Posterior vena cava (tissue), 2 donors: ENCODE results near the gene ASXL3. TPM values are rescaled to one million over a fixed set of nuclear protein-coding genes. Genes with fewer than 3 reads are reported as not detected.

Source experiments
- DNase-seq: peaks from one replicate; pipeline ENCODE4 v3.0.0-alpha.2; 2020; ENCODE audit warnings: low spot score
- intact Hi-C, 2 donors: fragments of 100-400 bp; cut with DNase I; formaldehyde crosslinking; loops; one replicate each; pipeline versions ENCODE4 v1.14.1 to v1.14.2; 2022 to 2023
- total RNA-seq, 2 donors: library from RNA; stranded (reverse); fragmentation: NEBNext Ultra II Directional; extraction: Animal tissue kit (Norgen Biotek cat#: 25700); gene quantifications; one replicate each; pipeline ENCODE4 v1.2.1, GENCODE V29; 2021
- donor health status: DM: yes; HTN: yes; CAD: no.
- donor health status: DM: yes; HTN: yes; CAD: no.

ASXL3 gene
- total RNA-seq, 2 donors from 2014 or later, result 4.3 to 5.0 TPM

- intact Hi-C loops, result no loop called here
- no peak for DNase-seq
These were observed 1.6 kb downstream of the ASXL3 start for GRCh38 chr18:33579349-33580215.

- intact Hi-C loops, result no loop called here
- DNase-seq, result no peak
These were observed 2.5 kb downstream of the ASXL3 start for GRCh38 chr18:33580546-33580945.

DNA sequence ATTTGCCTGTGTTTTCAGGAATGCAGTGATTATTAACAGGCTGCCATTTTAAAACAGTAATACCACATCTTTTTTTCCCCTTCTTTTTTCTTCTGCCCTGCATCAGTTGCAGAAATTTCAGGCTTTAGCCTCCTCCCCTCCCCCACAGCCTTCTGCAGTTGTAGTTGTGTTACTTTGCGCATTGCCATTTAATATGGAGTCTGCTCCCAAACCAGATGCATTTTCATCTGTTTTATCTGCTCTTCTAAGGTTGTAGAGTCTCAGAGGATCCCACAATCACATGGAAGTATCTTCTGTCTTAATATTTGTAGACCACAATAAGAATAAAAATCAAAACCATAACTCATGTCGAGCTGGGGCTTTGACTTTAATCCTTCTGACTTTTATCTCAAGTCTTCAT lies 3.8 kb downstream of the ASXL3 start:
- intact Hi-C loops, result no loop called here
- DNase-seq, result no peak

- intact Hi-C loops, result no loop called here
- no peak for DNase-seq
These were observed 5.9 kb downstream of the ASXL3 start for GRCh38 chr18:33583901-33584300.

GRCh38 chr18:33584548-33585430 lies 6.8 kb downstream of the ASXL3 start:
- DNase-seq, result no peak
- intact Hi-C loops, result no loop called here

DNA sequence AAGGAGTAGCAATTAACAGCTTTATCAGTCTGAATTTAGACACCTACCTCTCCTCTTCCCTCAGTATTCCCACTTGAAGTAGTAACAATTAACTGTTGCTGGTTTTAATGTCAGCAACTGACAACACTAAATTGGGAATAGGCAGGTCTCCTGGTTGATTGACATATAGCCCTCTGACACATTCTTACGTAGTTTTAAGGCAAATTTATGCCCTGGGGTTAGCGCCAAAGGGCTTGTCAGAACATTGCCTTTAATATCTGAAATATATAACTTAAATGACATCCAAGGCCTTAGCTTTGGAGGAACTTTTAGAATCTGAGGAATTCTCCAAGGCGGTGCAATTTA lies 7.4 kb downstream of the ASXL3 start:
- intact Hi-C loops, result no loop called here
- DNase-seq, result no peak

GRCh38 chr18:33588361-33588760 lies 10.3 kb downstream of the ASXL3 start:
- intact Hi-C loops, result no loop called here

DNA sequence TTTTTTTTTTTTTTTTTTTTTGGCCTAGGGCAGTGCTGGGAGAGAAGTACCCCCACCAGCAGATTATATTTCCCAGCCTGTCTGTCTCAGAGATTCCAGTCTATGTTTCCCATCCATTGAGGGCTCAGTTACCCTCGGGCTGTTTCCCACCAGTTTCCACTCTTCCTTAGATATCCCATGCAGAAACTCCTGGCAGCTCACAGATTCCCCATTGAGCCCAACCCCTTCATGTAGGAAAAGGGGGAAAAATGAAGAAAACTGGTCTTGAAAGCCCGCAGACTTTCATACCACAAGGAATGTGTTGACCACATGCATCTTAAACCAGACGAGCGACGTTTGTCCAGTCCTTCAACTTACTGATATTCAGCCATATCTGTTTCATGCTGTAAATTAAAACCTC lies 15.2 kb downstream of the ASXL3 start:
- intact Hi-C loops, result no loop called here
- no peak for DNase-seq

More at GRCh38 chr18:33588361-33588760, 10.3 kb downstream of the ASXL3 start:
- no peak for DNase-seq

DNA sequence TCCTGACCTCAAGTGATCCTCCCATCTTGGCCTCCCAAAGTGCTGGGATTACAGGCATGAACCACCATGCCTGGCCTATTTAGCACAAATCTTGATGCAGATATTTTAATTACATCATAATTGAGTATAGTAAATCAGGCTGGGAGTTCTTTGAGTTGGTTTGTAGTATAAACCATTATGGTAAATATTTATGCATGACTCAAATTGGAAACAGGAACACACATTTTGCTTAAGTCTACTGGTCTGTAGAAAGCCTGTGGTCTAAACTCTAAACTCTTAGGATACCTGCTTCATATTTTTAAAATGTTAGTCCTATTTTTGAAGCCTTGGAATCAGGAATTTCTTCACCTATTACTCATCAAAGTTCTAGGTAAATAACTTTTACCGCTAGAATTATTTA lies 16.8 kb downstream of the ASXL3 start:
- intact Hi-C loops, result no loop called here
- no peak for DNase-seq

DNA sequence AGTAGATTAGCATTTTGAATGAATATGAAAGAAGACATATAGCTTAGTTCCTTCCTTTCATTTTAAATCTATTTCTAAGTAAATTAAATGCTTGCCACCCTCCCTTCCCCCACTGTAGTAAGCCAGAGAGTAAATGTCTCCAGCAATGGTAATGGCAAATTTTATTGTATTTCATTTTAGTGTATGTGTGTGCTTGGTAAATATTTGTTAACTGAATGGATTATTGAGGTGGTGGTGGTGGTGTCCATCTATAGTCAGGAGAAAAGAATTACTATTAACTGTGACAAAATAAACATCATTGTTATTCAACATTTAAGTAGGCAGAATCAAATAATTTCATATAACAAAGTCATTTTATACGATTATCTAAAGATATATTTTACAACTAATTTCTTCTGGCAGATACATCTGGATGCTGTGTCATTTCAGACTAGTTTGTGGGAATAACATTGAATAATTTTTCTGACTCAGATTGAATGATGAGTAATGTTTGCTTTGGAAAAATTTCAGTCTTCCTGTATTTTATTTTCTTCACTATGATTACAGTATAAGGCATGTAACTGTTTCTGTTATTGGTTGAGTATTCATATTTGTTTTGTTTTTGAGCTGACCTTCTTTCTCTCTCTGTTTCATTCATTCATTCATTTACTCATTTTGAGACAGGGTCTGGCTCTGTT lies 18.3 kb downstream of the ASXL3 start:
- DNase-seq, result no peak
- intact Hi-C loops, result no loop called here

DNA sequence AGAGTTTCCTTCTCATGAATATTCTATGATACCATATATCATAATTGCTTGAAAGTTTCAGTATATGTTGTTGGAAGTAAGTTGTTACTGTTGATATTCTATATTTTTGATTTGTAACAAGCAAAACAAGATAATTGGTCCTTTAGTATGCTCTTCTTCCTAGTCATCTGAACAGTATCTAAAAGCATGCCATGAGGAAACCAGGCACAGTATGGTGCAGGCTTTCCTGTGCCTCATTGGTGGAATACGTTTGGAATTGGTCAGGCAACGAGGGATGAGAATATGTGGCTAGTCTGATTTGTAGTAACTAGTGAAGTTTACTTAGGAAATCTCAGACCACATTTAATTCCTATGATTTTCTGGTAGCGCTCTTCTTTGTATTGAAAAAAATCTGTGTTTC lies 22.8 kb downstream of the ASXL3 start:
- DNase-seq, result no peak
- intact Hi-C loops, result no loop called here

- no peak for DNase-seq
- intact Hi-C loops, result no loop called here
These were observed 25.4 kb downstream of the ASXL3 start for GRCh38 chr18:33603454-33603853.

- intact Hi-C loops, result no loop called here
These were observed 27.2 kb downstream of the ASXL3 start for GRCh38 chr18:33605250-33605649.

DNA sequence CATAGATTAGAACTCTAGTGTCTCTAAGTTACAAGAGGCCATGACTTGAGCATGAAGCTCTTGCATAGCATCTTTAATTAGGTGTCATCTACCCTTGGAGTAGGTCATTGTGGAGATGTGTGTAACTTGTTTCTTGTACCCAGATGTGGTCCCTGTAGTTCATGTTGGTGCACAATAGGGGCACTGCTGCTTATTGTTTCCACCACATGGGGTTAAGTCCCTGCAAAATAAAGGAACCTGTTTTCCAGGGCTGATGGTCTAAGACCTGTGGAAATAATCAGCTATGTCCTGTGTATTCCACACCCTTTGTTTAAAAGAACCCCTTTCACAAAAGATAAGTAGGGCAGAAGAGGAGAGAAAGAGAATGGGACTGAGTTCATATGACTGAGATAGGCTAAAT lies 28.6 kb downstream of the ASXL3 start:
- intact Hi-C loops, result no loop called here
- DNase-seq, result no peak

More at GRCh38 chr18:33605250-33605649, 27.2 kb downstream of the ASXL3 start:
- no peak for DNase-seq

DNA sequence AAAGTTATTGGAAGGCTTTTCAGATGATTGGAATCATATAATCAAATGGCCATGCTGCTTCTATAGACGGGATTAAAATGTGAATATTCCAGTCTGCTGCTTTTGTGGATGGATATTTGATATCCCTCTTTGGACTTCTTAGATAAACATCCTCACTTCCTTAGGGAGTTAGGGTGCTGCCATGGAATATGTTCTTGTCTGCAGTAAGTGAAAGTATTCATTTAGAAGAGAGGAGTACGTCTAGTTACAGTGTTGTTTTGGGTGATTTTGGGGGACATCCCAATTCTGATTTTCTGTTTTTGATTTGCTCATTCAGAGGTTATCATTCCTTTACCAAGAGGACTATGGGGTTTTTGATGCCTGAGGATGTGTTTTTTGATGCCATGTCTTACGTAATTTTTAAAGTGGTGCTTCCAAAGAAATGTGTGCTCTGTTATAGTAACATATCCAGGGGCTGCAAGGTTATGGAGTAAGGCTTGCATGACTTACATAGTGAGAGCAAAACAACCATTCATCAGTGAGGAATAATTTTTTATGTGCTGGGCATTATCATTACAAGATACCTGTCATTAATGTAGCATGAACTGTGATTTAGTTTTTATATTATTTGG lies 33.6 kb downstream of the ASXL3 start:
- no peak for DNase-seq
- intact Hi-C loops, result no loop called here

DNA sequence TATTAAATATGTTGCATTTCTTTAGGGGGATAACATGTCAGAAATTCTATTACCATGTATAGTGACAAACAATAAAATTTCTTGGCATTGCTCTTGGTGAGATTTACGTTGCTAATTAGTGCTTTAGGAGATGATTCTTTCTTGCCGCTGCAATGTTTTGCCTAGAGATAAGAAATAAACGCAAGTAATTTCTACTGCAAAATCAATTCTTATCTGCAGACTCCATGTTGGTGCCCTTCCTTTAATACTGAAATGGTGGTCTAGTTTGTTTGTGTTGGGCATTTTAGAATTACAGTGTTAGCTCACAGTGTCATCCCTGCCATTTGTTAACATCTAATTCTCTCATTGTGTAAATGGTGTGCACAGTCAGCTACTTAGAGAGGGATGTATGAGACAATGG lies 34.6 kb downstream of the ASXL3 start:
- intact Hi-C loops, result no loop called here
- DNase-seq, result no peak

DNA sequence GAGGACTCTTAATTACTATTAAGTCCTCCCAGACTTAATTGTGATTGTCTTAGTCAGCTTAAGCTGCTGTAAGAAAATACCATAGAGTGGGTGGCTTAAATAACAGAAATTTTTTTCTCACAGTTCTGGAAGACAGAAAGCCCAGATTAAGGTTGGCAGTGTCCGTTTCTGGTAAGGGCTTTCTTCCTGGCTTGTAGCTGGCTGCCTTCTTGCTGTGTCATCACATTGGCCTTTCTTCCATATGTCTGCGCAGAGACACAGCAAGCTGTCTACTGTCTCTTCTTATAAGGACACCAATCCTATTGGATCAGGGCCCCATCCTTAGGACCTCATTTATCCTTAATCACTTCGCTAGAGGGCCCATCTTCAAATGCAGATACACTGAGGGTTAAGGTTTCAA lies 38.5 kb downstream of the ASXL3 start:
- intact Hi-C loops, result no loop called here
- DNase-seq, result no peak

- intact Hi-C loops, result no loop called here
- DNase-seq, result no peak
These were observed 49.1 kb downstream of the ASXL3 start for GRCh38 chr18:33627114-33627513.

GRCh38 chr18:33630476-33630875 lies 52.5 kb downstream of the ASXL3 start:
- intact Hi-C loops, result no loop called here
- DNase-seq, result no peak

- intact Hi-C loops, result no loop called here
These were observed 63.1 kb downstream of the ASXL3 start for GRCh38 chr18:33641141-33641540.

More at GRCh38 chr18:33641141-33641540, 63.1 kb downstream of the ASXL3 start:
- DNase-seq, result no peak
